GM19324 (cell line): Measurements from ENCODE around the gene ATL2.

Experiments used
- ATAC-seq: cut with Tn5 transposase; IDR thresholded peaks from one replicate; pipeline ENCODE4 v1.9.1; 2021; ENCODE audit warnings: mild to moderate bottlenecking, moderate library complexity; ENCODE audit not compliant: unreplicated experiment, low FRiP score

Gene ATL2

GRCh38 chr2:38256610-38257009 is 120.5 kb downstream of the ATL2 start:
- ATAC-seq, result no peak

DNA sequence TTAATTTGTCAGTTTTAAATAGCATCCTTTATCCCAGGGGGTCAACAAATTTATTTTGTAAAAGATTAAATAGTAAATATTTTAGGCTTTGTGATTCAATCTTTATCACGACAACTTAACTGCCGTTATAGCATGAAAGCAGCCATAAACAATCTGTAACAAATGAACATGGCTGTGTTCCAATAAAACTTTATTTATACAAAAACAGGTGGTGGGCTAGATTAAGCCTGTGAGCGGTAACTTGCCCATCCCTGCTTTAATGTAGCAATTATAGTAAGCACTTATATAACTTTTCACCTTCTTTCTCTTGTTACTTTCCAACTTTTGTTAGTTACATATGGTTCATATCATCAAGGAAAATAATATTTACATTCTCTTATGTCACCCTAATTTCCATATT is 121.9 kb downstream of the ATL2 start:
- no peak for ATAC-seq

DNA sequence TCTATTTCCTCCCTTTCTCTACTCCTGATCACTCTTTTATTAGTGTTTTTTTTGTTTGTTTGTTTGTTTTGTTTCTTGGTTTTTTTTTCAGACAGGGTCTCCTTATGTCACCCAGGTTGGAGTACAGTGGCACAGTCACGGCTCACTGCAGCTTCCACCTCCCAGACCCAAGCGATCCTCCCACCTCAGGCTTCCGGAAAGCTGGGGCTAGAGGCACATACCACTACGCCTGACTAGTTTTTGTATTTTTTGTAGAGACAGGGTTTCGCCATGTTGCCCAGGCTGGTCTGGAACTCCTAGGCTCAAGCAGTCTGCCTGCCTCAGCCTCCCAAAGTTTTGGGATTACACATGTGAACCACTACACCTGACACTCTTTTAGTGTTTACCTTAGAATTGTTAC is 122.3 kb downstream of the ATL2 start:
- no peak for ATAC-seq

DNA sequence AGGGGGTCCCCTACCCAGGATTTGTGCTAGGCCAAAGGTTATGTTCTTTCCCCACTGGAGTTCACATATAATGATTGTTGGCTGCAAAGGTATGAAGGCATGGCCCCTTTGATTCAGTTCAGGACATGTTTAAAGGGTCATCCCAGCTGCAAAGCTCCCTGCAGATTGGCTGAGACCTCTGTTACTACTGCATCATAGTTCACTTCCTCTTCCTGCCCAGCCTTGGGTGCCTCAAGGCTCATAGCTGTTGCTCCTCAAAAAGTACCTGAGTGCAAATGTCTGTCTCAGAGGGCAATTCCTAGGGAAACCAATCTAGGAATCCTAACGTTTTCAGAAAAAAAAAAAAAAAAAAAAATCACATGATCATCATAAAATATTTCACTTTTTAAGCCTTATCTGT is 125.1 kb downstream of the ATL2 start:
- ATAC-seq, result no peak

- ATAC-seq, result no peak
These were observed 128.4 kb downstream of the ATL2 start for GRCh38 chr2:38248707-38249106.

GRCh38 chr2:38248255-38248654 is 128.8 kb downstream of the ATL2 start:
- ATAC-seq, result no peak

DNA sequence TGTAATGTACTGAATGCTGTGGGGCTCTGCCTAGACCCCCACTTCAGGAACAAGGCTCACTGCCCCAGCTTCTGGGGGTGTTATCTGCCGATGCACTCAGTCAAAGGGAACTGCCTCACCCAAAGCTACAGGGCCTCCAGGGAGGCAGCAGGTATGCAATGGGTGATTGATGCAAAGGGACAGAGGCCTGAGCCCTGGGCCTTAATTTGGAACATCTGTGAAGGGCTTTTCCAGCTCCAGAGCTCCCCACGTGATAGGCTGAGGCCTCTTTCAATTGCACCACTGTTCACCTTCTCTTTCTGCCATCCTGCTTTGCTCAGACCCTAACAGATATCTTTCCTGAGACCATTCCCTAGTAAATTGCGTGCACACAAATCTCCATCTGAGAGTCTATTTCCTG is 131.0 kb downstream of the ATL2 start:
- ATAC-seq, result no peak

- no peak for ATAC-seq
These were observed 131.9 kb downstream of the ATL2 start for GRCh38 chr2:38245114-38245641.

- ATAC-seq, result no peak
These were observed 132.8 kb downstream of the ATL2 start for GRCh38 chr2:38244301-38244700.
